Stomach smooth muscle (tissue), 2 donors: Measurements from ENCODE around the gene ENTPD8.

Experiments
- H3K27ac ChIP-seq: one replicate; pipeline ENCODE4 v1.7.0; 2013; ENCODE audit warnings: mild to moderate bottlenecking, low read length, inconsistent platforms
- H3K27me3 ChIP-seq, 2 donors: one replicate each; pipeline ENCODE4 v1.7.0; 2013; ENCODE audit warnings: low read length in 2 of 2; ENCODE audit not compliant: insufficient read depth in 2 of 2, control insufficient read depth in 1 of 2
- H3K36me3 ChIP-seq, 2 donors: one replicate each; pipeline ENCODE4 v1.7.0; 2013; ENCODE audit warnings: low read length in 2 of 2; ENCODE audit not compliant: control insufficient read depth in 2 of 2, insufficient read depth in 2 of 2
- H3K4me1 ChIP-seq: one replicate; pipeline ENCODE4 v1.7.0; 2013; ENCODE audit warnings: low read length; ENCODE audit not compliant: control insufficient read depth, insufficient read depth
- H3K4me3 ChIP-seq, 2 donors: one replicate each; pipeline ENCODE4 v1.7.0; 2013; ENCODE audit warnings: low read length in 2 of 2
- H3K9ac ChIP-seq, 2 donors: one replicate each; pipeline ENCODE4 v1.7.0; 2013; ENCODE audit warnings: low read length in 2 of 2, mild to moderate bottlenecking in 1 of 2
- H3K9me3 ChIP-seq, 2 donors: one replicate each; pipeline ENCODE4 v1.7.0; 2013; ENCODE audit warnings: low read length in 2 of 2; ENCODE audit not compliant: control insufficient read depth in 2 of 2
- donor health status: healthy.
- donor health status: Pancreatic carcinoma.

The ENTPD8 gene

GRCh38 chr9:137423514-137424291, 17.5 kb downstream of the ENTPD8 start:
- H3K4me1 ChIP-seq = peaks cover 22% of the 10 kb centered on the region
- no peaks in the 10 kb centered on the region for H3K9me3 ChIP-seq
- H3K27ac ChIP-seq = no peak overlapping the region
- peak overlapping the region; percentile 46 to 82 for H3K4me3 ChIP-seq
- no peaks in the 10 kb centered on the region for H3K36me3 ChIP-seq
- H3K27me3 ChIP-seq = no peaks in the 10 kb centered on the region
- H3K9ac ChIP-seq = peak overlapping the region; percentile 51 to 57

GRCh38 chr9:137422604-137423513, 18.3 kb downstream of the ENTPD8 start, which contains the start of the genes EXD3 and NOXA1:
Gene EXD3, minus strand, starts transcription at chr9:137423162. Its CDS starts 27,805 bp downstream, at chr9:137395357.
Gene NOXA1, plus strand, starts transcription at chr9:137423393. Its CDS starts 137 bp downstream, at chr9:137423530.
- Histone ChIP-seq H3K27ac (no peak within 1 kb of the TSS), H3K9ac (peak within 1 kb of the TSS; percentile 70 to 73), H3K36me3 (no peaks in the 10 kb centered on the region), H3K27me3 (no peaks in the 10 kb centered on the region), H3K4me3 (peak within 1 kb of the TSS; percentile 82), H3K4me1 (peaks cover 22% of the 10 kb centered on the region), H3K9me3 (no peaks in the 10 kb centered on the region)

- Histone ChIP-seq H3K9ac (peak overlapping the region; percentile 70 to 73), H3K27ac (no peak overlapping the region), H3K4me3 (peak overlapping the region; percentile 82), H3K9me3 (no peaks in the 10 kb centered on the region), H3K36me3 (no peaks in the 10 kb centered on the region), H3K27me3 (no peaks in the 10 kb centered on the region), H3K4me1 (peaks cover 22% of the 10 kb centered on the region)
Observed at GRCh38 chr9:137421838-137422603, 19.1 kb downstream of the ENTPD8 start.

- H3K27ac ChIP-seq = no peak overlapping the region
- no peaks in the 10 kb centered on the region for H3K9me3 ChIP-seq
- no peak overlapping the region for H3K9ac ChIP-seq
- H3K4me3 ChIP-seq = peak overlapping the region in 1 of 2 donors; percentile 54
- no peaks in the 10 kb centered on the region for H3K36me3 ChIP-seq
- no peaks in the 10 kb centered on the region for H3K27me3 ChIP-seq
- H3K4me1 ChIP-seq = peaks cover 10% of the 10 kb centered on the region
Observed at GRCh38 chr9:137417161-137418021, 23.8 kb downstream of the ENTPD8 start.

- H3K4me3 ChIP-seq = no peak overlapping the region
- H3K4me1 ChIP-seq = peaks cover 6% of the 10 kb centered on the region
- no peaks in the 10 kb centered on the region for H3K27me3 ChIP-seq
- no peaks in the 10 kb centered on the region for H3K9me3 ChIP-seq
- H3K27ac ChIP-seq = no peak overlapping the region
- H3K9ac ChIP-seq = no peak overlapping the region
- H3K36me3 ChIP-seq = no peaks in the 10 kb centered on the region
Observed at GRCh38 chr9:137416563-137417151, 24.5 kb downstream of the ENTPD8 start.

GRCh38 chr9:137416006-137416562, 25.1 kb downstream of the ENTPD8 start:
- Histone ChIP-seq H3K36me3 (no peaks in the 10 kb centered on the region), H3K4me1 (peaks cover 3% of the 10 kb centered on the region)

GRCh38 chr9:137415451-137415850, 25.7 kb downstream of the ENTPD8 start:
- Histone ChIP-seq H3K9me3 (no peaks in the 10 kb centered on the region), H3K9ac (no peak overlapping the region), H3K4me1 (peaks cover 3% of the 10 kb centered on the region), H3K36me3 (no peaks in the 10 kb centered on the region), H3K27me3 (no peaks in the 10 kb centered on the region), H3K27ac (no peak overlapping the region), H3K4me3 (no peak overlapping the region)

More at GRCh38 chr9:137416006-137416562, 25.1 kb downstream of the ENTPD8 start:
- no peak overlapping the region for H3K9ac ChIP-seq
- no peak overlapping the region for H3K27ac ChIP-seq
- no peaks in the 10 kb centered on the region for H3K9me3 ChIP-seq
- H3K4me3 ChIP-seq = no peak overlapping the region
- H3K27me3 ChIP-seq = no peaks in the 10 kb centered on the region

GRCh38 chr9:137412431-137412830, 28.7 kb downstream of the ENTPD8 start:
- no peak overlapping the region for H3K27ac ChIP-seq
- no peaks in the 10 kb centered on the region for H3K27me3 ChIP-seq
- H3K4me1 ChIP-seq = peaks cover 4% of the 10 kb centered on the region
- H3K9me3 ChIP-seq = no peaks in the 10 kb centered on the region
- no peak overlapping the region for H3K4me3 ChIP-seq
- no peaks in the 10 kb centered on the region for H3K36me3 ChIP-seq
- no peak overlapping the region for H3K9ac ChIP-seq

- Histone ChIP-seq H3K9me3 (no peaks in the 10 kb centered on the region), H3K27me3 (no peaks in the 10 kb centered on the region), H3K4me3 (no peak overlapping the region), H3K27ac (no peak overlapping the region), H3K4me1 (peaks cover 10% of the 10 kb centered on the region), H3K36me3 (no peaks in the 10 kb centered on the region), H3K9ac (no peak overlapping the region)
Observed at GRCh38 chr9:137411645-137412380, 29.3 kb downstream of the ENTPD8 start.
